ENCODE data around the gene EPGN.

GRCh38 chr4:74293558-74293957 is 14.7 kb upstream of the EPGN start:
- no peak for TF ChIP-seq ZSCAN30 (tag by site-specific recombination; IDR thresholded peaks at IDR 0.05)
- TF ChIP-seq PATZ1 (tag by site-specific recombination; IDR thresholded peaks at IDR 0.05): no peak
- no peak for TF ChIP-seq CTCF (tag by site-specific recombination; IDR thresholded peaks at IDR 0.05)
- no peak for TF ChIP-seq PRDM10 (tag by site-specific recombination; IDR thresholded peaks at IDR 0.05)
- TF ChIP-seq ELK4 (IDR thresholded peaks at IDR 0.05; ENCODE audit: borderline replicate concordance, low read depth, low read length): no peak
- no peak for TF ChIP-seq ZNF639 (tag by site-specific recombination; IDR thresholded peaks at IDR 0.05)
- TF ChIP-seq ZFP69B (tag by site-specific recombination; IDR thresholded peaks at IDR 0.05): no peak
- TF ChIP-seq ZNF311 (tag by site-specific recombination; IDR thresholded peaks at IDR 0.05; ENCODE audit: borderline replicate concordance): no peak
- TF ChIP-seq ZNF792 (tag by site-specific recombination; IDR thresholded peaks at IDR 0.05): no peak

Measured in HEK293 (cell line).